HG02884 (cell line): ENCODE data around the gene CMTM4.

Experiments used
- ATAC-seq: cut with Tn5 transposase; IDR thresholded peaks from one replicate; pipeline ENCODE4 v1.9.1; 2021; ENCODE audit warnings: mild to moderate bottlenecking, moderate library complexity; ENCODE audit not compliant: unreplicated experiment

CMTM4 gene

GRCh38 chr16:66696669-66697630 lies at the start of gene CMTM4:
TSS of gene CMTM4 (minus strand) at chr16:66696743. CDS start at chr16:66696525, 218 bp downstream.
- ATAC-seq, result peak; percentile 85

DNA sequence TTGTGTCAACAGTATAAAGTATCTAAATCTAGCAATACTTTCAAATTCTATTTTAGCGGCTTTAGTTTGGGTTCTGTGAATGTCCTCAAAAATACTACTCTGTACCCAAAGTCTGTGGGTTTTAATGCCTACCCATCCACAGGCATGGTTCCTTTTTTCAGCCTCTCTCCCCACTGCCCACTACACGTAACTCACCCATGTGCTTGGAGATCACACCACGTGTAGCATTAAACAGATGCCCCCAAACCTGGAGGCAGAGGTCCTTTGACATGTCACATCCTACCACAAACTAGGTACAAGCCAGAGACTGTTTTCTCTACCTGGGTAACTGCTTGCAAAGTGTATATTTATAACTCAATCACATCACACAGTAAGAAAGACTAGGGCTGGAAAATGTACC lies 49.5 kb upstream of the CMTM4 start:
- no peak for ATAC-seq

DNA sequence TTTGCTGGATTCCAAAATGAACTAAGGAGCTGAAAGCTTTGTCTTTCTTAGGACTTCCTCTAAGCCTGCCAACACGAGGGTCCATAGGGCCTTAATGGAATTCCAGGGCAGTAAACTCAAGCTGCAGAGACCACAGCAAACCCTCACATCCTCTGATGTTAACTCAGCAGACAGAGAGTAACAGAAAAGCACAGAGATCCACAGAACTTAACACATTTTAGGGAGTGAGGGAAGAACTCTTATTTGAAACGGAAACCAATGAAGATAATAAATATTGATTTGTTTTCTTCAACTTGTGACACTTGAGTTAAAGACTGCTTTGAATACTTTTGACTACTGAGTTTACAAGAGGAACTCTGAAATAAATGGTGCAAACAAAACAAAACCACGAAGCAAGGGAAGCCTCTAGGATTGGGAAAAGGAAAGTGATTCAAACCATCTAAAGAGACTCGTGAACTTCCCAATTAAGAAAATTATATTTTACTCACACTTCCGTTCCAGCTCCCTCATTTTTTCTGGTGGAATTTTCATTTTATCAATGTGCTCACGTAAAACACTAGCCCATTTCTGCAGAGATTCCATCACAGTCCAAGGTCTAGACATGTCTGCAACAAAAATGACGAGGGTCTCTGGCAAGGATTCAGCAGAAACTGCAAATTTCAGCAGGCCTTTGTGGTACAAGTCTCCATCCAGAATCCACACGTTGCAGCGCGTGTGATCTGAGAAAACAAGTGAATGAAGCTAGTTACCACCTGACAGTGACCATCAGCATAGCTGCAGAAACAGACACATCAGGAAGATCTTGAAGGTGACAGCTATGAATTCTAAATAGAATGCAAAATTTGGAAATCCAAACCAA lies 45.6 kb upstream of the CMTM4 start:
- ATAC-seq, result no peak

- no peak for ATAC-seq
Measured at GRCh38 chr16:66741169-66741900, 44.8 kb upstream of the CMTM4 start.

- no peak for ATAC-seq
Measured at GRCh38 chr16:66740533-66740932, 44.0 kb upstream of the CMTM4 start.

DNA sequence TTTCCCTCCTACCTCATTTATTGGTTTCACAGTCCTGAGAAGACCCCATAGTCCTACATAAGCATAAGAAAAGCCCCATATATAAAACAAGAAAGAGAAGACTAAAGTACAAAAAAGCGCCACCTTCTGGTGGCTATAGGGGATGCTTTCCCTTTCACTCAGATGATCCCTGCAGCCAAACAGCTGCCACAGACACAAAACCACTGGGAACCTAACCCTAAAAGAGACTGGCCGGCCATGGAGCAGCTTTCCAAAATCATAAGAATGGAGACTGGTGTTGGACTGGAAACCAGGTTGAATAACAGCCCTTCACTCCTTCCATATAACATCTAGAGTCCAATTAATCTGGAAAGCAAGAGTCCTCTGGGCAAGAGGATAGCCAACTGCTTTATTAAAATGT lies 43.5 kb upstream of the CMTM4 start:
- no peak for ATAC-seq

GRCh38 chr16:66735891-66736290 lies 39.3 kb upstream of the CMTM4 start:
- ATAC-seq, result no peak

DNA sequence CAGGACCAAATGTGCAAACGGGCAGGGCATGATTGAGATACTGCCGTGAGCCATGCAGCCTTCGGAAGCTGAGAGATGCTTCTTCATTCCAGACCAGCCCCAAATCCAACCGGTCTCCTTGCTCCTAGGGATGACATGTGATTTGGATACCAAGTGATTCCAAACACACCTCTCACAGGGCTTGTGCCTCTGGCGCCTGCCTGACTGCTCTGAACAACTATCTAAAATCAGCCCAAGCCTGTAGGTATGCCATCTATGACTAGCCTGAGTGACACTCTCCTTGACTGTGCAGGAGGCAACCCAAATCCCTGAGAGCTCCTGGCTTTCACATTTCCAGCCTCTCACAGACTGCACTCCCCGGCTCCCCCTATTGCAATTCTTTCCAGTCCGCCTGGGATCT lies 34.6 kb upstream of the CMTM4 start:
- ATAC-seq, result no peak

DNA sequence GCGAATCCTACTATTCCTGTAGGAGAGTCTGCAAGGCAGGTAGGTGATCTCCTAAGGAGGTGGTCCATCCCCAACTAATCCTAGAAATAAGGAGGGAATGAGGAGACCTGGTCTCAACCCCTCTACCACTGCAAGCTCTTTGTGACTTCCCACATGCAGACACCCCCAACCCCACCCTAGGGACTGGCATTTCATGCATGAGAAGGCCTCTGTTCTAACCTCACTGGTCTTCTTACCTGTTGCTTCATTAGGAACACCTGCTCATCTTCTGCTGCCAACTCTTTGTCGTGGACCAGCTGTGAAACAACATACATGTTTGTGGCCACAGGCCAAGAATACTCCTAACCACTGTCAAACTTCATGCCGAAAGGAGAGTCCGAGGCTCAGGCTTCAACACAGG lies 32.3 kb upstream of the CMTM4 start:
- no peak for ATAC-seq

- no peak for ATAC-seq
Measured at GRCh38 chr16:66728117-66728787, 31.7 kb upstream of the CMTM4 start.

DNA sequence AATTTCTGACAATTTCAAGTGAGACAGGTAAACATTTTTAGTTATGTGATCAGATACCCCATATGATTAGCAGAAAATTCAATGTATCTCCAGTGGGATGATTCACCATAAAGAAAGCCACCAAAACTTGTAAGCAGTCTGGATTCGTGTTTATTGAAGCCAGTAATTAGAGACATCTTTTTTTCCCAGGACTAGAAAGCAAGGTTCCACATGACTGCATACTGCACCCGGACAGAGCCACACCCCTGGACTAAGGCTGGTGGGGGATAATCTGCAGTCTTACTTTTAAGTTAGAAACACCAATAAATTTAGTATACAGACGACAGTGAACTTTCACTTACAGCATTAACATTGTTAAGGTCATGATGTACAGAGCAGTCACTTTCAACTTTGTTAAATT lies 24.2 kb upstream of the CMTM4 start:
- ATAC-seq, result no peak

GRCh38 chr16:66719246-66719645 lies 22.7 kb upstream of the CMTM4 start:
- ATAC-seq, result no peak

- ATAC-seq, result no peak
Measured at GRCh38 chr16:66717776-66718175, 21.2 kb upstream of the CMTM4 start.

- ATAC-seq, result no peak
Measured at GRCh38 chr16:66717112-66717675, 20.7 kb upstream of the CMTM4 start.

DNA sequence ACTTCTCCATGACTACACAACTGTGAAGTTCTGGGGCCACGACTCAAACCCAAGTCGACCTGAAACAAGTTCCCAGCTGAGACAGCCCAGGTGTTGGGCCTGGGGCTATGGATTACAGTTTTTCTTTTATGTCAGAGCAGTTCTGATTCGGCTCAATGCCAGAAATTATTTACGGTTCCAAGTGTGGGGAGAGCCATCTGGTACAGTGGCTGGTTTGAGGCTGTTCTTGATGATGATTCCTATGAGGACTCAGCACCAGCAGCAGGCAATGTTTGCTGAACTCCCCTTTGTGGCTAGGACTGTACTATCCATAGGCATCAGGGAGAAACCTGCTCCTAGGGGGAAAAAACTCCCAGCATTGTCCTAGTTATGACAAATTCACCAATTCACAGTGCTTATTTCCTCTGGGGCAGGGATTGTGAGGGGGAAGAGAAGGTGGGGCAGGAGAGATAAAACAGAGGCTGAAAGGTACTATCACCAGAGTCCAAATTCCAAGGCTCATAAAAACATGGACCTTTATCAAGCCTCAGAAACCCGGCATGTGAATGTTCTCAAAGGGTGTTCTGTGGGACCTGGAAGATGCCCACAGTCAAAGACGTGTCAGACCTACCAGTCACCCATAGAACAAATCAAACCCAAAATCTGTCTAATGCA lies 18.2 kb upstream of the CMTM4 start:
- ATAC-seq, result no peak

- ATAC-seq, result no peak
Measured at GRCh38 chr16:66714062-66714461, 17.5 kb upstream of the CMTM4 start.

GRCh38 chr16:66713076-66713475 lies 16.5 kb upstream of the CMTM4 start:
- no peak for ATAC-seq

GRCh38 chr16:66712512-66712911 lies 16.0 kb upstream of the CMTM4 start:
- no peak for ATAC-seq

DNA sequence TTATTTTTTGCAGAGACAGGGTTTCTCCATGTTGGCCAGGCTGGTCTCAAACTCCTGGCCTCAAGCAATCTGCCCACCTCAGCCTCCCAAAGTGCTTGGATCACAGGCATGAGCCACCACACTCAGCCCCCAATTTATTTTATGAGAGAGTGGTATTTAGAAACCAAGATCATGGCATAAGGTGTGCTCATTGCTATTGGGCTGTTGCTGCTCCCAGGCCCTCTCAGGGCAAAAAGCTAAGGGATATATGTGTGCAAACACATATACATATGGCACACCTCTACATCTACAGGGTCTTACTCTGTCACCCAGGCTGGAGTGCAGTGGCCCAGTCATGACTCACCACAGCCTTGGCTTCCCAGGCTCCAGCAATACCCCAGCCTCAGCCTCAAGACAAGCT lies 15.0 kb upstream of the CMTM4 start:
- ATAC-seq, result no peak

DNA sequence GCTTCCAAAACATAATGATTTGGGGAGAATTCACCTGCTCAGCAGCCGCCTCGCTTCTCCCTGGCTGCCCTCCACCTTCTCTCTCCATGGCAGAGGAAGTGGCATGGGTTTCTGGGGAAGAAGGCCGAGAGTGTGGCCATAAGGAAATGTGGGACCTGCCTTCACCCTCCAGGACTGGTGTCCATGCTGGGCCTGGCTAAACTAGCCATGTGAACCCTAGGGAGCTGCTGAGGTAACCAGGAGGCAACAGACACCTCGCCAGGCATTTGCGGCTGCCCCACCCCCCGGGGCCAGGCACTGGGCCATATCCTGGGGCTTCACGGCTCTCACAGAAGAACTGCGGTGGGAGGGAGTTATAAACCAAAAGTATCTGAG lies 9.9 kb upstream of the CMTM4 start:
- no peak for ATAC-seq
